Stimulated activated naive B cell treated with anti-CD40 and anti-IgM and Interleukin-4, amounts not matched to agents 10 μg/mL and 1 μg/mL and 100 μg/mL, for 72 hours (primary cell): ENCODE data around the gene PNPLA6.
A peak's percentile ranks its signal among the peaks of the same experiment; 100 is the strongest.

Experiments used
- ATAC-seq, 2 donors: fragments of 150-1000 bp; cut with Tn5 transposase; replicated peaks; 2 replicates each; pipeline ENCODE4 v1.10.0; 2021; ENCODE audit warnings: moderate library complexity in 1 of 2
- DNase-seq: peaks from one replicate; pipeline ENCODE4 v3.0.0; 2021
- H3K27ac Mint-ChIP-seq: one replicate; pipeline ENCODE4 v1.8.0; 2022; ENCODE audit warnings: mild to moderate bottlenecking, mixed read lengths
- H3K27me3 Mint-ChIP-seq, 2 donors: one replicate each; pipeline ENCODE4 v1.8.0; 2022; ENCODE audit warnings: mixed read lengths in 2 of 2
- H3K36me3 Mint-ChIP-seq, 2 donors: one replicate each; pipeline ENCODE4 v1.8.0; 2022; ENCODE audit warnings: mixed read lengths in 2 of 2, mild to moderate bottlenecking in 1 of 2
- H3K4me1 Mint-ChIP-seq, 2 donors: one replicate each; pipeline ENCODE4 v1.8.0; 2022; ENCODE audit warnings: mixed read lengths in 2 of 2, mild to moderate bottlenecking in 1 of 2
- H3K4me3 Mint-ChIP-seq, 2 donors: one replicate each; pipeline ENCODE4 v1.8.0; 2022; ENCODE audit warnings: mild to moderate bottlenecking in 2 of 2, mixed read lengths in 2 of 2, moderate library complexity in 1 of 2
- H3K9me3 Mint-ChIP-seq, 2 donors: one replicate each; pipeline ENCODE4 v1.8.0; 2022; ENCODE audit warnings: mixed read lengths in 2 of 2, mild to moderate bottlenecking in 1 of 2

Gene PNPLA6

DNA sequence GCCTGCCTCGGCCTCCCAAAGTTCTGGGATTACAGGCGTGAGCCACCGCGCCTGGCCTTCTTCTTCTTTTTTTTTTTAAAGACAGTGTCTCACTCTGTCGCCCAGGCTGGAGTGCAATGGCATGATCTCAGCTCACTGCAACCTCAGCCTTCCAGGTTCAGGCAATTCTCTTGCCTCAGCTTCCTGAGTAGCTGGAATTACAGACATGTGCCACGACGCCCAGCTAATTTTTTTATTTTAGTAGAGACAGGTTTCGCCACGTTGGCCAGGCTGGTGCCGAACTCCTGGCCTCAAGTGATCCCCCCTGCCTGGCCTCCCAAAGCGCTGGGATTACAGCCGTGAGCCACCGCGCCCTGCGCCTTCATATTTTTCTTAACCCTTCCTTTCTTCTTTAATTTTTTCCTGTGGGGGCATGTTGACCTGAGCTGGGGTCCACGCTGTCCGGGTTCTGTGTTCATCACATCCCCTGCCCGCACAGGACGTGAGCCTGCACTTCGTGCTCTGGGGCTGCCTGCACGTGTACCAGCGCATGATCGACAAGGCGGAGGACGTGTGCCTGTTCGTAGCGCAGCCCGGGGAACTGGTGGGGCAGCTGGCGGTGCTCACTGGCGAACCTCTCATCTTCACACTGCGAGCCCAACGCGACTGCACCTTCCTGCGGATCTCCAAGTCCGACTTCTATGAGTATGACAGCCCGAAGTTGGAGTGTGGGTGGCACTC lies 14.1 kb downstream of the PNPLA6 start:
- H3K4me1 Mint-ChIP-seq, result peaks cover 16 to 28% of the 10 kb centered on the region in 2 donors
- peaks cover 0 to 6% of the 10 kb centered on the region in 2 donors for H3K9me3 Mint-ChIP-seq
- no peak overlapping the region for H3K27ac Mint-ChIP-seq
- DNase-seq (no peak), ATAC-seq (no peak)
- no peak overlapping the region for H3K4me3 Mint-ChIP-seq
- peaks cover 38 to 45% of the 10 kb centered on the region in 2 donors for H3K36me3 Mint-ChIP-seq
- no peaks in the 10 kb centered on the region for H3K27me3 Mint-ChIP-seq

DNA sequence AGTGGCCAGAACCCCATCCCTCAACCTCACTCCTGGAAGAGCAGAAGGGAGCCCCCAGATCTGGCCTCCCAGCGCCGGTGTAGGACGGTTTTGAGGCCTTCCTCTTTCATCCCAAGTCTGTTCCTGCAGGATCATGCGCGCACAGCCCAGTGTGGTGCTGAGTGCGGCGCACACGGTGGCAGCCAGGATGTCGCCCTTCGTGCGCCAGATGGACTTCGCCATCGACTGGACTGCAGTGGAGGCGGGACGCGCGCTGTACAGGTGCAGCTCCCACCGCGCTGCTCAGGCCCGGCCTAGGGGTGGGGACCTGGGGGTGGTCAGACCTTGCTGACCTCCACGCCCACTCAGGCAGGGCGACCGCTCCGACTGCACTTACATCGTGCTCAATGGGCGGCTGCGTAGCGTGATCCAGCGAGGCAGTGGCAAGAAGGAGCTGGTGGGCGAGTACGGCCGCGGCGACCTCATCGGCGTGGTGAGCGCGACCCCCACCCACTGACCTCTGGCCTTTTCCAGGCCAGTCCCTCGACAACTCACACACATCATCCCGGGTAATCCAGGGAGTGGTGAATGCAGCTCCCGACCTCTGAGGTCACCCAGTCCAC lies 14.8 kb downstream of the PNPLA6 start:
- H3K27me3 Mint-ChIP-seq, result no peaks in the 10 kb centered on the region
- no peak overlapping the region for H3K4me3 Mint-ChIP-seq
- ATAC-seq (no peak), DNase-seq (no peak)
- no peak overlapping the region for H3K27ac Mint-ChIP-seq
- peaks cover 0 to 6% of the 10 kb centered on the region in 2 donors for H3K9me3 Mint-ChIP-seq
- peaks cover 15 to 21% of the 10 kb centered on the region in 2 donors for H3K4me1 Mint-ChIP-seq
- H3K36me3 Mint-ChIP-seq, result peaks cover 36 to 49% of the 10 kb centered on the region in 2 donors

- ATAC-seq (peak; percentile 76 to 82), DNase-seq (no peak)
- Mint-ChIP-seq H3K9me3 (peaks cover 0 to 4% of the 10 kb centered on the region in 2 donors), H3K4me3 (peak overlapping the region; percentile 18 to 35), H3K27me3 (no peaks in the 10 kb centered on the region), H3K36me3 (peaks cover 35 to 46% of the 10 kb centered on the region in 2 donors), H3K27ac (no peak overlapping the region), H3K4me1 (peaks cover 10 to 12% of the 10 kb centered on the region in 2 donors)
Observed at GRCh38 chr19:7550987-7551761, 15.7 kb downstream of the PNPLA6 start.

DNA sequence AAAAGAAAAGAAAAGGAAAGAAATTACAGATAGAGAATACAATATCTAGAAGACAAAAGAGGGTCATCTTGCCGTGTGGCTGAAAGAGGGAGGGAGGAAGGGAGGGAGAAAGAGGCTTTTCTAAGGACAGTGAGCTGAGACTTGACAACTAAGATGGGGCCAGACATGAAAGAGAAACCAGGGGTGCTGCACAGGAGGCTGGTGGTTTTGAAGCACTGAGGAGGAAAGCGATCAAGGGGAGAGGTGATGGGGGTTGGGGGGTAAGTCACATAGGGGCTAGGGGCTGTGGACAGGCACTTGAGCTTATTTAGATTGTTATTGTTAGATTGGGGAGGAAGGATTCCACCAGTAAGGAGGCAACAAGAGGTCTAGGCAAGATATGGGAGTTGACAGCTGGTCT lies 17.3 kb downstream of the PNPLA6 start:
- DNase-seq (no peak), ATAC-seq (no peak)
- Mint-ChIP-seq H3K9me3 (peaks cover 0 to 4% of the 10 kb centered on the region in 2 donors), H3K27me3 (no peaks in the 10 kb centered on the region), H3K27ac (no peak overlapping the region), H3K4me1 (peaks cover 8 to 10% of the 10 kb centered on the region in 2 donors), H3K36me3 (peaks cover 48 to 54% of the 10 kb centered on the region in 2 donors), H3K4me3 (no peak overlapping the region)

DNA sequence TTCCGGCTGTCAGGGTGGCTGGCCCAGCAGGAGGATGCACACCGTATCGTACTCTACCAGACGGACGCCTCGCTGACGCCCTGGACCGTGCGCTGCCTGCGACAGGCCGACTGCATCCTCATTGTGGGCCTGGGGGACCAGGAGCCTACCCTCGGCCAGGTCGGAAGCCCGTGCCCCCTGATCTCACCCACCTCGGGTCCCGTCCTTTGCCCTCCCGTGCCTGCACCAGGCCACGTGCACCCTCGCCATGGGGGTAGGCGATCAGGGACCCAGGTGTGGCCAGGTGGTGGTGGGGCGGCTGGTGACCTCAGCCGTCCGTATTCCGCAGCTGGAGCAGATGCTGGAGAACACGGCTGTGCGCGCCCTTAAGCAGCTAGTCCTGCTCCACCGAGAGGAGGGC lies 19.0 kb downstream of the PNPLA6 start:
- Mint-ChIP-seq H3K4me3 (no peak overlapping the region), H3K4me1 (peaks cover 8 to 10% of the 10 kb centered on the region in 2 donors), H3K27me3 (no peaks in the 10 kb centered on the region), H3K27ac (no peak overlapping the region), H3K9me3 (peaks cover 0 to 4% of the 10 kb centered on the region in 2 donors), H3K36me3 (peaks cover 60 to 66% of the 10 kb centered on the region in 2 donors)
- DNase-seq, result no peak
- no peak for ATAC-seq

DNA sequence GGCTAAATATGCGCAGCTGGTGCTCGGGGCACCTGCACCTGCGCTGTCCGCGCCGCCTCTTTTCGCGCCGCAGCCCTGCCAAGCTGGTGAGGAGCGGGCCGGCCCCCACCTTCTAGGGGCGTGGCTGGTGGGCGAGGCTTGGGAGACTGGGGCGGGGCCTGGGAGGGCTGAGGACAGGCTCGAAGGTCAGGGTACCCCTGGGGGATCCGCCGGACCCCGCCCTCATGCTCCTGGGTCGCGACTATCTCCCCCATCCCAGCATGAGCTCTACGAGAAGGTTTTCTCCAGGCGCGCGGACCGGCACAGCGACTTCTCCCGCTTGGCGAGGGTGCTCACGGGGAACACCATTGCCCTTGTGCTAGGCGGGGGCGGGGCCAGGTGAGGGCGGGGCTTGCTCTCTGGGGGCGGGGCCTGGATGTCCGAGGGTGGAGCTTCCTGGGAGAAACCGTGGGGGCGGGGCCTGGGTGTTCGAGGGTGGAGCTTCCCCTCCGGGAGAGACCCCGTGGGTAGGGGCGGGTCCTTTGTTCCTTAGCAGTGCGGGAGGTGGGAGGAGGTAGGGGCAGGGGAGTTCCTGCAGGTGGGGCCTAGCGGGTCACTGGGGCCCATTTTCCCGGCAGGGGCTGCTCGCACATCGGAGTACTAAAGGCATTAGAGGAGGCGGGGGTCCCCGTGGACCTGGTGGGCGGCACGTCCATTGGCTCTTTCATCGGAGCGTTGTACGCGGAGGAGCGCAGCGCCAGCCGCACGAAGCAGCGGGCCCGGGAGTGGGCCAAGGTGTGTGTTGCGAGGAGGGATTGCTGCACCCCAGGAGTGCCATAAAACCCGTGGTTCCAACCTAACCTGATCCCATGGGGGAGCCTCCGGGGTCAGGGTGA lies 19.7 kb downstream of the PNPLA6 start:
- H3K4me3 Mint-ChIP-seq, result no peak overlapping the region
- H3K9me3 Mint-ChIP-seq, result peaks cover 0 to 5% of the 10 kb centered on the region in 2 donors
- H3K4me1 Mint-ChIP-seq, result peaks cover 8 to 10% of the 10 kb centered on the region in 2 donors
- DNase-seq (no peak), ATAC-seq (peak; percentile 36 to 46)
- H3K27ac Mint-ChIP-seq, result no peak overlapping the region
- H3K27me3 Mint-ChIP-seq, result no peaks in the 10 kb centered on the region
- H3K36me3 Mint-ChIP-seq, result peaks cover 59 to 64% of the 10 kb centered on the region in 2 donors

GRCh38 chr19:7556696-7557315 lies 21.3 kb downstream of the PNPLA6 start:
- Mint-ChIP-seq H3K4me1 (peaks cover 0 to 5% of the 10 kb centered on the region in 2 donors), H3K4me3 (no peak overlapping the region), H3K36me3 (peaks cover 61 to 65% of the 10 kb centered on the region in 2 donors), H3K27ac (no peak overlapping the region), H3K9me3 (peaks cover 0 to 3% of the 10 kb centered on the region in 2 donors), H3K27me3 (no peaks in the 10 kb centered on the region)
- no peak for DNase-seq
- ATAC-seq, result no peak

DNA sequence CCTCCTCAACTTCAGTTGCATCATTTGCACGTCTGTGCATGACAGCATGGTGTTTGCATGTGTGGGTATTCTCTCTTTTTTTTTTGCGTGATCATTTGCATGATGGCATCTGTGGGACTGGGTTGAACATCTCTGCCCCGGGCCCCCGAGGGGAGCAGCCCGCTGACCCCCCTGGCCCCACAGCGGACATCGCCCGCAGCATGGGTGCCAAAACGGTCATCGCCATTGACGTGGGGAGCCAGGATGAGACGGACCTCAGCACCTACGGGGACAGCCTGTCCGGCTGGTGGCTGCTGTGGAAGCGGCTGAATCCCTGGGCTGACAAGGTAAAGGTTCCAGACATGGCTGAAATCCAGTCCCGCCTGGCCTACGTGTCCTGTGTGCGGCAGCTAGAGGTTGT lies 23.1 kb downstream of the PNPLA6 start:
- no peak for DNase-seq
- no peaks in the 10 kb centered on the region for H3K27me3 Mint-ChIP-seq
- H3K9me3 Mint-ChIP-seq, result peaks cover 0 to 3% of the 10 kb centered on the region in 2 donors
- H3K4me3 Mint-ChIP-seq, result no peak overlapping the region
- ATAC-seq, result no peak
- H3K4me1 Mint-ChIP-seq, result peaks cover 0 to 3% of the 10 kb centered on the region in 2 donors
- no peak overlapping the region for H3K27ac Mint-ChIP-seq
- H3K36me3 Mint-ChIP-seq, result peaks cover 59 to 64% of the 10 kb centered on the region in 2 donors

DNA sequence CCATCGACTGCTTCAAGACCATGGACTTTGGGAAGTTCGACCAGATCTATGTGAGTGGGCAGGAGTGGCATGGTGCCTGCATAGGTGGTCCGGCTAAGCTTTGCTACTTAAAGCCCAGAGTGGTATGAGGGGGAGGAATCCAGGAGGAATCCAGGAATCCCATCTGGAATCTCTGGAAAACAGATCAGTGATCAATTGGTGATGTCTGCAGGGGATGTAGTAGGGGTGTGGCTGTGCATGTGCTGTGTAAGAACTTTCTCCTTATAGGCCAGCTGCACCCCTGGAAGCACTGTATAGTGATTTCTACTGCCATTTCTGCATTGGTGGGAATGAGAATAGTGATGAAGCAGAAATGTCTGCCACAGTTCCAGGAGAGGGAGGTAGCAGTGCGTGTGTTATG lies 23.6 kb downstream of the PNPLA6 start:
- H3K27ac Mint-ChIP-seq, result no peak overlapping the region
- DNase-seq (no peak), ATAC-seq (no peak)
- H3K36me3 Mint-ChIP-seq, result peaks cover 59 to 63% of the 10 kb centered on the region in 2 donors
- peaks cover 0 to 3% of the 10 kb centered on the region in 2 donors for H3K9me3 Mint-ChIP-seq
- no peaks in the 10 kb centered on the region for H3K27me3 Mint-ChIP-seq
- peaks cover 0 to 3% of the 10 kb centered on the region in 2 donors for H3K4me1 Mint-ChIP-seq
- H3K4me3 Mint-ChIP-seq, result no peak overlapping the region

DNA sequence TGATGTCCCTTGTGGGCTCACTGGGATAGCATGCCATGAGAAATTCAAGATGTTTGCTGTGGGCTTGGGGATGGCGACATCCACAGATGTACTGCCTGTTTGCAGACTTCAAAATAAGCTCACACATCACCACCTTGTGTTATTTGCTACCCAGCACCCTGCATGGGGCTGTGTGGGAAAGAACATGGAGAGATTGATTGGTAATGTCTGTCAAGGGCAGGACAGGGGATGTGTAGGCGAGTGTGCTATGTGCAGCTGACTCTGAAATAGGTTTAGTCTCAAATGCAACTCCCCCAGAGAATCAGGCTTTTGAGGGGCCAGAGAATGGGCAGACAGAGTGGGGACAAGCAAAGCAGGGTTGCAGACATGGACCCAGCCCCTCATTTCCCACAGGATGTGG lies 24.7 kb downstream of the PNPLA6 start:
- H3K4me1 Mint-ChIP-seq, result peaks cover 0 to 3% of the 10 kb centered on the region in 2 donors
- H3K9me3 Mint-ChIP-seq, result peaks cover 0 to 3% of the 10 kb centered on the region in 2 donors
- DNase-seq (no peak), ATAC-seq (no peak)
- H3K4me3 Mint-ChIP-seq, result no peak overlapping the region
- no peak overlapping the region for H3K27ac Mint-ChIP-seq
- peaks cover 52 to 54% of the 10 kb centered on the region in 2 donors for H3K36me3 Mint-ChIP-seq
- no peaks in the 10 kb centered on the region for H3K27me3 Mint-ChIP-seq

DNA sequence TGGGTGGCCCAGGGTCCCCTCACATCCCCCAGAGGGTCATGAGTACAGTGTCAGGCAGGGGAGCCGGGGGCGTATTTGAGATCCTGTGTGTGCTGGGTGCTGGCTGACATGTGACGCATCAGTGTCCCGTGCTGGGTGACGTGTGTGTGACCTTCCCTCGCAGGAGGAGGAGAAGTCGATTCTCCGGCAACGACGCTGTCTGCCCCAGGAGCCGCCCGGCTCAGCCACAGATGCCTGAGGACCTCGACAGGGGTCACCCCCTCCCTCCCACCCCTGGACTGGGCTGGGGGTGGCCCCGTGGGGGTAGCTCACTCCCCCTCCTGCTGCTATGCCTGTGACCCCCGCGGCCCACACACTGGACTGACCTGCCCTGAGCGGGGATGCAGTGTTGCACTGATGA lies 25.8 kb downstream of the PNPLA6 start:
- peaks cover 0 to 3% of the 10 kb centered on the region in 2 donors for H3K9me3 Mint-ChIP-seq
- no peak overlapping the region for H3K4me3 Mint-ChIP-seq
- DNase-seq (no peak), ATAC-seq (no peak)
- H3K4me1 Mint-ChIP-seq, result peaks cover 0 to 3% of the 10 kb centered on the region in 2 donors
- H3K27me3 Mint-ChIP-seq, result no peaks in the 10 kb centered on the region
- H3K27ac Mint-ChIP-seq, result no peak overlapping the region
- peaks cover 48% of the 10 kb centered on the region in 2 donors for H3K36me3 Mint-ChIP-seq

DNA sequence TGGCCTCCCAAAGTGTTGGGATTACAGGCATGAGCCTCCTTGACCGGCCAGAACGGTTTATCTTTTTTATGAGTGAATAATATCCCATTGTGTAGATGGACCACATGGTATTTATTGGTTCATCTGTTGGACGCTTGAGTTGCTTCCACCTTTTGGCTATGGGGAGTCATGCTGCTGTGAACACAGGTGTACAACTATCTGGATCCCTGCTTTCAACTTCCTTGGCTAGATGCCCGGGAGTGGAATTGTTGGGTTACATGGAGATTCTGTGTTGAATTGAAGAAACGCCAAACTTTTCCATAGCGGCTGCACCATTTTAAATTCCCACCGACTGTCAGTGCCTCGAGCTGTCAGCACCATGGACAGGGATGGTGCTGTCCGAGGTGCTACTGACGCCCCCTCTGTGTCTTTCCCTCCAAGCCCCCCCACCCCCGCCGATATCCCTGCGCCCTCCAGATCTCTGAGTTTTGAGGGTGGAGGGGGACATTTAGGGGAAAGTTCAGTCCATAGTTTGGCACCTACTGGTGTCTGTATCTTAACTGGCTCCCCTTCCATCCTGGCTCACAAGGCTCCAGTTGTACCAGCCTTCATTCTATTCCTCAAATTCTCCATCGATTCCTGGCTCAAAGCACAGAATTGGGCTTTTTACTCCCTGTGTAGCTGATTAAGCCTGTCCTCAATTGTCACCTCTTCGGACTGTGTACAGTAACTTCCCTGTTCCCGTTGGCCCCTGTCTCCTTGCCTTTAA lies 27.3 kb downstream of the PNPLA6 start:
- H3K36me3 Mint-ChIP-seq, result peaks cover 36 to 37% of the 10 kb centered on the region in 2 donors
- no peaks in the 10 kb centered on the region for H3K27me3 Mint-ChIP-seq
- H3K9me3 Mint-ChIP-seq, result peaks cover 0 to 3% of the 10 kb centered on the region in 2 donors
- H3K27ac Mint-ChIP-seq, result peak overlapping the region; percentile 75
- H3K4me1 Mint-ChIP-seq, result peaks cover 0 to 3% of the 10 kb centered on the region in 2 donors
- ATAC-seq (no peak), DNase-seq (no peak)
- H3K4me3 Mint-ChIP-seq, result no peak overlapping the region

DNA sequence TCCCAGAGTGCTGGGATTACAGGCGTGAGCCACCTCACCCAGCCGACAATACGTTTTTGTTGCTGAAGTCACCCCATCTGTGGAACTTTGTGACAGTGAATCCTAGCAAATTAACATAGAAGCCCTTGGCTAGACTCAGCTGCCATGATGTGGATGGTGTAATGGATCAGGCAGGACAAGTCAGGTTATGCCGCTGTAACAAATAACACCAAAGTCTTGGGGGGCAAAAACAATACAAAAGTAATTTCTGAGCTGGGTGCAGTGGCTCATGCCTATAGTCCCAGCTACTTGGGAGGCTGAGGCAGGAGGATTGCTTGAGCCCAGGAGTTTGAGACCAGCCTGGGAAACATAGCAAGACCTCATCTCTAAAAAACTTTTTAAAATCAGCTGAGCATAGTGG lies 29.3 kb downstream of the PNPLA6 start:
- H3K9me3 Mint-ChIP-seq, result peaks cover 0 to 3% of the 10 kb centered on the region in 2 donors
- peaks cover 3 to 4% of the 10 kb centered on the region in 2 donors for H3K4me1 Mint-ChIP-seq
- no peak for DNase-seq
- no peak overlapping the region for H3K27ac Mint-ChIP-seq
- no peak for ATAC-seq
- H3K27me3 Mint-ChIP-seq, result no peaks in the 10 kb centered on the region
- no peak overlapping the region for H3K4me3 Mint-ChIP-seq
- peaks cover 20 to 25% of the 10 kb centered on the region in 2 donors for H3K36me3 Mint-ChIP-seq
